GM12873 (cell line): ENCODE results near the gene MYBL2.

ENCODE experiments used
- TF ChIP-seq, protein P1 (sequence below): IDR thresholded peaks from 2 replicates; pipeline ENCODE4 v1.5.1; 2012; ENCODE audit warnings: low read depth, mild to moderate bottlenecking, moderate library complexity, low read length, control low read depth; ENCODE audit not compliant: insufficient read depth; ENCODE audit errors: missing control alignments

The MYBL2 gene

DNA sequence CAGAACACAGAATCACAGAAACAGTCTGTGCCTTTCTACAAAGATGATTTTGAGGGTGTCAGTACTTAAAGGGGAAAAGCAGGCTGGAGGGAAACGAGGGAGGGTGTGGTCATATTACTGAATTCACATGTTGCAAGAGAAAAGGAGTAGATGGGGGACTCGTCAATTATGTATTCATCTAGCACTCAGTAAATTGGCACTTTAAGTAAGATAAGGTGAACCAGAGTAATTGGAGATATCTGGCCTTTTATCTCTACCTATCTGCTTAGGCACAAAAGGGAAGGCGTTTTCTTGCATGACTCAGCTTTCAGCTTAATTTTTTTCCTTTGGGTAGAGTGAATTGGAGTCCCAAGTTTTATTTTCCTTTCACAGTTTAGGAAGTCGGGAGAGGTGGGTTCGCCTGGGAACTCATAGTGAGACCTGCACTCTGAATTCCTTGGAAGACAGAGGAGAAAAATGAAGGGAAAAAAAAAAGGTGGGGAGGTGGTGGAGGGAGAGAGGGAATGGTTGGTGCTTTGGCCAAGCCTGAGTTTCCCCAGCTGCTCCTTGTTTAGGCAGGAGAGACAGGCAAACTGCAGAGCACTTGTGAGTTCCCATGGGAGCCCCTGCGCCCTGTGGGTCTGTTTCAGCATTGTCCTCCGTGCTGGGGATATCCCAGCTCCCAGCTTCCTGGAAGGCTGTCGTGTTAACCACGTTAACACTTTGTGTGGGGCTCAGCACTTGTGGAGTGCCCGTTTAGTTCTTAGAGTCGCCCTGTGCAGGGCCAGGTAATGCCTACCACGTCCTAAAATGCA is 79.6 kb downstream of the MYBL2 start:
- TF ChIP-seq, protein P1, sequence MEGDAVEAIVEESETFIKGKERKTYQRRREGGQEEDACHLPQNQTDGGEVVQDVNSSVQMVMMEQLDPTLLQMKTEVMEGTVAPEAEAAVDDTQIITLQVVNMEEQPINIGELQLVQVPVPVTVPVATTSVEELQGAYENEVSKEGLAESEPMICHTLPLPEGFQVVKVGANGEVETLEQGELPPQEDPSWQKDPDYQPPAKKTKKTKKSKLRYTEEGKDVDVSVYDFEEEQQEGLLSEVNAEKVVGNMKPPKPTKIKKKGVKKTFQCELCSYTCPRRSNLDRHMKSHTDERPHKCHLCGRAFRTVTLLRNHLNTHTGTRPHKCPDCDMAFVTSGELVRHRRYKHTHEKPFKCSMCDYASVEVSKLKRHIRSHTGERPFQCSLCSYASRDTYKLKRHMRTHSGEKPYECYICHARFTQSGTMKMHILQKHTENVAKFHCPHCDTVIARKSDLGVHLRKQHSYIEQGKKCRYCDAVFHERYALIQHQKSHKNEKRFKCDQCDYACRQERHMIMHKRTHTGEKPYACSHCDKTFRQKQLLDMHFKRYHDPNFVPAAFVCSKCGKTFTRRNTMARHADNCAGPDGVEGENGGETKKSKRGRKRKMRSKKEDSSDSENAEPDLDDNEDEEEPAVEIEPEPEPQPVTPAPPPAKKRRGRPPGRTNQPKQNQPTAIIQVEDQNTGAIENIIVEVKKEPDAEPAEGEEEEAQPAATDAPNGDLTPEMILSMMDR, result no peak

DNA sequence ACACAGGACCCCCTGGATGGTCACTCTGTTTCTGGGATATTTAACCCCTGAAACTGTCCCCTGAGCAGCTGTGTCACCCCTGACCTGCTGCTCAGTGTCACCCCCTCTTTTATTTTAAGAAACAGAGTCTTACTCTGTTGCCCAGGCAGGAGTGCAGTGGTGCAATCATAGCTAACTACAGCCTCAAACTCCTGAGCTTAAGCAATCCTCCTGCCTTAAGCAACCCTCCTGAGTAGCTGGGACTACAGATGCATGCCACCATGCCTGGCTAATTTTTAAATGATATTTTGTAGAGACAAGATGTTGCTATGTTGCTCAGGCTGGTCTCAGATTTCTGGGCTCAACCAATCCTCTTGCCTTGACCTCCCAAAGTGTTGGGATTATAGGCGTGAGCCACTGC is 81.4 kb downstream of the MYBL2 start:
- TF ChIP-seq, protein P1, result no peak

DNA sequence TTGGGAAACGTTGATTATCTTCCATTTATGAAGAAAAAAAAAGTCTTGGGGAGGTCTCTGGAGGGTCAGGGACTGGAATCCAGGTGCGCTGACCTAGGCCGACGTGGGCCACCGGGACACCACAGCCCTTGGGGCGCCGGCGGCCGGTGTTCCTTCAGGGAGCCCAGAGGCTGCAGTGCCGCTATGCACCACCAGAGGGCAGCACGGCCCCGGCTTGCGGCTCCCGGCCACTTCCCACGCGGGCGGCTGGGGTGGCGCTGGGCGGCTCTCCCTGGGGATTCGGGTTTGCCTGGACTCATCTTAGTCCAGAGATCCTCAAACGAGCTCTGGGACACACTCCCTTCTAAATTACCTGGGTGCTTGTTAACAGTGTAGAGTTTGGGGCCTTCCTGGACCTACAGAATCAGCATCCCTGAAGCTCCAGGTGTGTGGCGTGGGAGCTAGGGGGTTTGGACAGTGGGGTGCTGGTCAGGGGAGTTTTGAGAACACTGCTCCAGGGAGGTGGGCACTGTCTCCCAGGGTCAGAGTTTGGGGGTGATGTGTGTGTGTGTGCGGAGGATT is 82.9 kb downstream of the MYBL2 start:
- TF ChIP-seq, protein P1, result peak; percentile 97

- TF ChIP-seq, protein P1, result no peak
Measured at GRCh38 chr20:43750774-43751166, 83.9 kb downstream of the MYBL2 start.

- TF ChIP-seq, protein P1, result no peak
Measured at GRCh38 chr20:43751167-43752050, 84.5 kb downstream of the MYBL2 start.

GRCh38 chr20:43752051-43752360 is 85.1 kb downstream of the MYBL2 start:
- TF ChIP-seq, protein P1, result no peak

DNA sequence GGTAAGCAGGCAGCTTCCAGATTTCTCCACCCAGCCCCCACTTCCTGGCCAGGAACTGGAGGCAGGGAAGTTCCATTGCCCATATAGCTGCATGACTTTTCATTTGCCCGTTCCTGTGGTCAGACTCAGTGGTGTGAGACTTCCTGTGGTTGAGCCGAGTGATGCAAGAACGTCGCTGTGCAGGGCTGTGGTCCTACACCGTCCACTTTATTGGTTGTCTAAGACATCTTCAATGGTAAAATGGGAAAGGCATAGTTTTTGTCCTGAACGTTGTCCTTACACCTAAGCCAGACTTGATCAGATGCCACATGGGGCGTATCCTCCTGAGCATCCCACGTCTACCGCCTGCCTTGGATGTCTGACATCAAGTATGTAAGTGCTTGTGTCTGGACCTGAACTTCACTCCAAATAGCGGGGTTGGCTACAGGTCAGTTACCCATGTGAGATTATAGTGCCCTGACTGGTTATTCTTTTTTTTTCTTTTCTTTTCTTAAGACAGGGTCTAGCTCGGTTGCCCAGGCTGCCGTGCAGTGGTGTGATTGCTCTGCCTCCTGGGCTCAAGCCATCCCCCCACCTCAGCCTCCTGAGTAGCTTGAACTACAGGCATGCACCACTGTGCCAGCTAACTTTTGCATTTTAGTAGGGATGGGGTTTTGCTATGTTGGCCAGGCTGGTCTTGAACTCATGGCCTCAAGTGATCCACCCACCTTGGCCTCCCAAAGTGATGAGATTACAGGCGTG is 85.8 kb downstream of the MYBL2 start:
- TF ChIP-seq, protein P1, result no peak
